ENCODE results near the gene ABR. TPM values are rescaled to one million over a fixed set of nuclear protein-coding genes. Genes with fewer than 3 reads are reported as not detected.

ABR gene
- total RNA-seq, 2 donors from 2014 or later = 159 to 200 TPM

DNA sequence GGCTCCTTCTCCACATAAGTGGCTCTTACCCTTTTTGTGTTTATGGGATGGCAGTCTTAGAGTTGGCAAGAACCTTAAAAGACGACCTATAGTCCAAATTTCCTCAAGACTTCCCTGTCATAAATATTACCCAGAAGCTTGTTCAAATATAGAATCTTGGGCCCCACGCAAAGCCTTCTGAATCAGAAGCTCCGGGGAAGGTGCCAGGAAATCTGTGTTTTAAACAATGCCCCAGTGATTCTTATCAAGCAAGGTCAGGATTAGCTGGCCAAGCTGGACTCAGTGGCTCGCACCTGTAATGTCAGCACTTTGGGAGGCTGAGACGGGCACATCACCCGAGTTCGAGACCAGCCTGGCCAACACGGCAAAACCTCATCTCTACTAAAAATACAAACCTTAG, 97.2 kb downstream of the ABR start:
- Histone ChIP-seq H3K9me3 (no peaks in the 10 kb centered on the region), H3K36me3 (peaks cover 43% of the 10 kb centered on the region), H3K27me3 (replicated peaks; ENCODE audit: insufficient read depth) (no peaks in the 10 kb centered on the region), H3K4me1 (ENCODE audit: control insufficient read depth in 1 of 2, low read depth in 2 of 2) (peaks cover 6 to 21% of the 10 kb centered on the region in 2 donors), H3K27ac (no peak overlapping the region), H3K4me3 (no peak overlapping the region)
- ATAC-seq (ENCODE audit: insufficient number of reproducible peaks, low FRiP score, low read depth) (no peak), DNase-seq (ENCODE audit: low spot score) (no peak)
- TF ChIP-seq CTCF (IDR thresholded peaks at IDR 0.05) = no peak

DNA sequence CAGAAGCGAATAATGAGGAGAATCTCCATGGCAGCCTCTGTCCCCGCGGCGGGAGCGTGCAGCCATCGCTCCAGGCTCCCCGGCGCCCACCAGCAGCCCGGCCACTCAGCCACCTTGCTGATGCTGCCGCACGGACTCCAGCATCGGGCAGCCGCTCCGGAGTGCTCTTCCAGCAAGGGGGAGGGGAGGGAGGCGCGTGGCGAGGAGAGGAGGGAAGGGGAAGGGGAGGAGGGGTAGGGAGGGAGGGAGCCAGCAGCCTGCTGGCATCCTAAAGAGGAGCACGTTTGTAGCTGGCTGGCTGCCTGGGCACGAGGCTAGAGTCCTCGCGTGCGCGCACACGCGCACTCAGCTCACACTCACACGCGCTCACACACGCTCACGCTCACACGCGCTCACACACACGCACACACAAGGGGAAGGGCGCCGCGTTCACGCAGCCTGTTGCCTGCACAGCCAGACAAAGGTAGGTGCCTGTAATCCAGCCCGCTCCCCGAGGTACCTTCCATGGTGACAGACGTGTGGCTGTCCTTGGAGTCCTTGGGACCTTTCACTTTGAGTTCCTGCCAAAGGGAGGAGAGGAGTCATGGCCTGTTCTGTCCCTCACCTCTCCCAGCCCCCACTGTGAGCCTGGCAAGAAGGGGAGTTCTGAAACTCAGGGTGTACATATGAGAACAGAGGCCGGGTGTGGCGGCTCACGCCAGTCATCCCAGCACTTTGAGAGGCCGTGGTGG, 100.8 kb downstream of the ABR start:
- Histone ChIP-seq H3K27ac (no peak overlapping the region), H3K27me3 (replicated peaks; ENCODE audit: insufficient read depth) (no peaks in the 10 kb centered on the region), H3K4me1 (ENCODE audit: control insufficient read depth in 1 of 2, low read depth in 2 of 2) (peaks cover 0 to 10% of the 10 kb centered on the region in 2 donors), H3K9me3 (no peaks in the 10 kb centered on the region), H3K4me3 (no peak overlapping the region), H3K36me3 (peaks cover 52% of the 10 kb centered on the region)
- ATAC-seq (ENCODE audit: insufficient number of reproducible peaks, low FRiP score, low read depth) (no peak), DNase-seq (ENCODE audit: low spot score) (no peak)
- TF ChIP-seq CTCF (IDR thresholded peaks at IDR 0.05) = no peak

- no peak for DNase-seq (ENCODE audit: low spot score)
- H3K27me3 ChIP-seq (replicated peaks; ENCODE audit: insufficient read depth) = no peaks in the 10 kb centered on the region
- peaks cover 0 to 10% of the 10 kb centered on the region in 2 donors for H3K4me1 ChIP-seq (ENCODE audit: control insufficient read depth in 1 of 2, low read depth in 2 of 2)
- TF ChIP-seq CTCF (IDR thresholded peaks at IDR 0.05) = no peak
- no peak for ATAC-seq (ENCODE audit: insufficient number of reproducible peaks, low FRiP score, low read depth)
- H3K4me3 ChIP-seq = no peak overlapping the region
- no peaks in the 10 kb centered on the region for H3K9me3 ChIP-seq
- peaks cover 48% of the 10 kb centered on the region for H3K36me3 ChIP-seq
- H3K27ac ChIP-seq = no peak overlapping the region
Observed at GRCh38 chr17:1077986-1078711, 101.6 kb downstream of the ABR start.

DNA sequence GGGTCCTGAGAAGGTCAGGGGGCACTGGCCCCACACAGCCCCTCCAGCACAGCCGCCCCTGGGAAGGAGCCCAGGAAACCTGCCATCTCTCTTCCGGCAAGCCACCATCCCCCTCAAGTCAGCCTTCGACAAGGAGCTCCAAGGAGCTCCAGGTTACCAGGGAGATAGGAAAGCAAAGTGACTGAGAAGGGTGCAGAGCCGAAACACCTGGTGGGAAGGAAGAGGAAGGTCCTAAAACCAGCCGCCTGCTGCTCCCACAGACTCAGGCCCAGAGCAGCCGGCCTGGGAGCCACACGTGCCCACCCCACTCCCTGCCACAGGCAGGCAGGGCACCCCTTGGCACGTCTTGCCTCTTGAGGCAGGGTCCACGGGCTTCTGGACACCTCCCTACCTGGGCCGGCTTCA, 102.2 kb downstream of the ABR start:
- no peaks in the 10 kb centered on the region for H3K27me3 ChIP-seq (replicated peaks; ENCODE audit: insufficient read depth)
- H3K36me3 ChIP-seq = peaks cover 46% of the 10 kb centered on the region
- no peaks in the 10 kb centered on the region for H3K9me3 ChIP-seq
- ATAC-seq (ENCODE audit: insufficient number of reproducible peaks, low FRiP score, low read depth) (no peak), DNase-seq (ENCODE audit: low spot score) (no peak)
- no peak overlapping the region for H3K27ac ChIP-seq
- TF ChIP-seq CTCF (IDR thresholded peaks at IDR 0.05) = no peak
- H3K4me1 ChIP-seq (ENCODE audit: control insufficient read depth in 1 of 2, low read depth in 2 of 2) = peaks cover 0 to 10% of the 10 kb centered on the region in 2 donors
- no peak overlapping the region for H3K4me3 ChIP-seq

GRCh38 chr17:1076982-1077302, 102.8 kb downstream of the ABR start:
- peaks cover 0 to 10% of the 10 kb centered on the region in 2 donors for H3K4me1 ChIP-seq (ENCODE audit: control insufficient read depth in 1 of 2, low read depth in 2 of 2)
- H3K4me3 ChIP-seq = no peak overlapping the region
- no peak overlapping the region for H3K27ac ChIP-seq
- H3K36me3 ChIP-seq = peaks cover 44% of the 10 kb centered on the region
- no peak for TF ChIP-seq CTCF (IDR thresholded peaks at IDR 0.05)
- no peaks in the 10 kb centered on the region for H3K9me3 ChIP-seq
- ATAC-seq (ENCODE audit: insufficient number of reproducible peaks, low FRiP score, low read depth) = no peak
- no peaks in the 10 kb centered on the region for H3K27me3 ChIP-seq (replicated peaks; ENCODE audit: insufficient read depth)
- DNase-seq (ENCODE audit: low spot score) = no peak
